HCT116 (cell line): ENCODE measurements around the gene STRBP. TPM values are rescaled to one million over a fixed set of nuclear protein-coding genes. Genes with fewer than 3 reads are reported as not detected.
"Not testable (repeated sequence)": the region's sequence is repeated elsewhere in the genome, so short reads cannot be mapped to it uniquely, and the experiment has no call there.

Experiments
- ATAC-seq: fragments of 200-7000 bp; cut with Tn5 transposase; 2 replicates; pipeline ENCODE4 v1.9.1; 2020; ENCODE audit warnings: mild to moderate bottlenecking, moderate library complexity
- BruUV-seq: library from RNA; stranded (reverse); fragments of 400-500 nt; replicated peaks from 2 replicates; lab custom pipeline; 2021; lab: Mats Ljungman, UMichigan
- CTCF ChIA-PET: fragments of 300-600 bp; sonication (Branson Sonifier 250); formaldehyde crosslinking; loops from one replicate; lab custom pipeline; 2021; ENCODE audit warnings: antibody characterized with exemption; lab: Charles Lee
- POLR2A ChIA-PET: fragments of 300-600, 350-600 bp; sonication (Branson Sonifier 250); formaldehyde crosslinking; loops from one replicate; lab custom pipeline; 2021; ENCODE audit warnings: antibody characterized with exemption; lab: Charles Lee
- RAD21 ChIA-PET, 2 experiments: fragments of 300-600 bp; sonication (Branson Sonifier 250); formaldehyde crosslinking; loops; one replicate each; lab custom pipeline; 2023; ENCODE audit warnings: low total read pairs in 2 of 2; ENCODE audit not compliant: uncharacterized antibody in 2 of 2, unreplicated experiment in 2 of 2, low non-redundant PET in 1 of 2; lab: Charles Lee
- DNase-seq: peaks from one replicate; pipeline ENCODE4 v3.0.0-alpha.2; 2010; ENCODE audit warnings: low read depth, low spot score
- H2AFZ ChIP-seq: fragments of 200-600 bp; shearing (Covaris generic), sonication (generic); 2 replicates; pipeline ENCODE4 v1.6.1; 2017; ENCODE audit warnings: low read depth, mixed run types, mixed read lengths, antibody characterized with exemption, low read length; ENCODE audit not compliant: poor library complexity, severe bottlenecking
- H3K27ac ChIP-seq: 2 replicates; pipeline ENCODE4 v1.5.1; 2012; ENCODE audit warnings: low read depth, low read length
- H3K27me3 ChIP-seq: fragments of 200-600 bp; sonication (generic); 2 replicates; pipeline ENCODE4 v1.6.1; 2016; ENCODE audit warnings: mixed run types, low read length, mixed read lengths; ENCODE audit not compliant: insufficient read depth
- H3K36me3 ChIP-seq, 2 experiments: fragments of 200-500 bp in 1 of 2; fragments of 200-600 bp in 1 of 2; sonication (Bioruptor generic) in 1 of 2; sonication (generic) in 1 of 2; 2 replicates each; pipeline versions ENCODE4 v1.5.1 to v1.6.1; 2014 to 2016; ENCODE audit warnings: low read length in 2 of 2, inconsistent platforms in 1 of 2, mixed read lengths in 1 of 2, mixed run types in 1 of 2; ENCODE audit not compliant: insufficient read depth in 2 of 2, control insufficient read depth in 1 of 2
- H3K4me1 ChIP-seq, 2 experiments: fragments of 200-600 bp in 1 of 2; sonication (generic) in 1 of 2; 2 replicates each; pipeline versions ENCODE4 v1.5.1 to v1.6.1; 2012 to 2017; ENCODE audit warnings: low read length in 2 of 2, inconsistent platforms in 1 of 2, mild to moderate bottlenecking in 1 of 2, mixed read lengths in 1 of 2, mixed run types in 1 of 2, moderate library complexity in 1 of 2; ENCODE audit not compliant: insufficient read depth in 2 of 2, control insufficient read depth in 1 of 2
- H3K4me2 ChIP-seq: fragments of 200-600 bp; sonication (generic); 2 replicates; pipeline ENCODE4 v1.6.1; 2017; ENCODE audit warnings: mixed run types, low read length, mixed read lengths
- H3K4me3 ChIP-seq, 2 experiments: fragments of 200-600 bp in 1 of 2; sonication (generic) in 1 of 2; replicated peaks in 1 of 2; 2 replicates each; pipeline ENCODE4 v1.5.1; 2011 to 2016; ENCODE audit warnings: low read length in 2 of 2, control low read depth in 1 of 2, low read depth in 1 of 2, mild to moderate bottlenecking in 1 of 2, mixed read lengths in 1 of 2, mixed run types in 1 of 2
- H3K79me2 ChIP-seq: fragments of 200-600 bp; sonication (generic); 2 replicates; pipeline ENCODE4 v1.6.1; 2017; ENCODE audit warnings: mild to moderate bottlenecking, mixed run types, low read length, moderate library complexity, mixed read lengths; ENCODE audit not compliant: insufficient read depth
- H3K9ac ChIP-seq: fragments of 200-600 bp; sonication (generic); 2 replicates; pipeline ENCODE4 v1.6.1; 2016; ENCODE audit warnings: low read length, mixed read lengths
- H3K9me2 ChIP-seq: fragments of 200-600 bp; sonication (generic), shearing (Covaris generic); 2 replicates; pipeline ENCODE4 v1.6.1; 2017; ENCODE audit warnings: mixed run types, mild to moderate bottlenecking, moderate library complexity; ENCODE audit not compliant: insufficient read depth
- H3K9me3 ChIP-seq, 2 experiments: fragments of 200-500 bp in 1 of 2; fragments of 200-600 bp in 1 of 2; sonication (Bioruptor generic) in 1 of 2; sonication (generic) in 1 of 2; 2 replicates each; pipeline ENCODE4 v1.6.1; 2014 to 2017; ENCODE audit warnings: low read length in 2 of 2, mixed read lengths in 2 of 2, inconsistent platforms in 1 of 2, low read depth in 1 of 2, mild to moderate bottlenecking in 1 of 2, mixed run types in 1 of 2, moderate library complexity in 1 of 2; ENCODE audit not compliant: control insufficient read depth in 1 of 2, insufficient read depth in 1 of 2
- H4K20me1 ChIP-seq: fragments of 200-600 bp; sonication (generic), shearing (Covaris generic); 2 replicates; pipeline ENCODE4 v1.6.1; 2017; ENCODE audit warnings: mixed run types, mild to moderate bottlenecking, moderate library complexity; ENCODE audit not compliant: insufficient read depth
- CBX3 ChIP-seq: IDR thresholded peaks from 2 replicates; pipeline ENCODE4 v1.6.1; 2012; ENCODE audit warnings: low read depth
- EGR1 ChIP-seq: IDR thresholded peaks from 2 replicates; pipeline ENCODE4 v1.6.1; 2012; ENCODE audit warnings: low read depth
- EZH2phosphoT487 ChIP-seq: fragments of 200-600 bp; IDR thresholded peaks from 2 replicates; pipeline ENCODE4 v1.6.1; 2018; ENCODE audit warnings: antibody characterized with exemption, borderline replicate concordance
- FOSL1 ChIP-seq: IDR thresholded peaks from 2 replicates; pipeline ENCODE4 v1.6.1; 2012; ENCODE audit warnings: low read depth
- RAD21 ChIP-seq: IDR thresholded peaks from 2 replicates; pipeline ENCODE4 v1.6.1; 2012; ENCODE audit warnings: low read depth, mild to moderate bottlenecking
- SRF ChIP-seq: IDR thresholded peaks from 2 replicates; pipeline ENCODE4 v1.6.1; 2012; ENCODE audit warnings: low read depth
- TCF7L2 ChIP-seq: IDR thresholded peaks from 2 replicates; pipeline ENCODE4 v1.7.0; 2011; ENCODE audit warnings: borderline replicate concordance, inconsistent platforms; ENCODE audit not compliant: insufficient read depth, insufficient read length; ENCODE audit errors: extremely low read depth
- ZFX ChIP-seq: fragments of 450-650 bp; IDR thresholded peaks from 2 replicates; pipeline ENCODE4 v1.6.1; 2017
- intact Hi-C: fragments of 100-400 bp; cut with micrococcal nuclease; formaldehyde crosslinking; loops from 2 replicates; pipeline ENCODE4 v1.10.0; 2022
- total RNA-seq: library from RNA; stranded (reverse); gene quantifications from one replicate; pipeline ENCODE4 v1.2.1, GENCODE V29; 2021; ENCODE audit not compliant: unreplicated experiment
- TF ChIP-seq, protein P1 (sequence below): IDR thresholded peaks from 2 replicates; pipeline ENCODE4 v1.6.1; 2012; ENCODE audit warnings: low read depth

Gene STRBP
- total RNA-seq, 1 experiment from 2014 or later = 30.4 TPM

- H2AFZ ChIP-seq = no peak overlapping the region
- no peaks in the 10 kb centered on the region for H3K4me1 ChIP-seq
- no peak overlapping the region for H3K4me2 ChIP-seq
- no peak for ATAC-seq
- no peaks in the 10 kb centered on the region for H4K20me1 ChIP-seq
- TF ChIP-seq CBX3 (no peak), EZH2phosphoT487 (no peak), FOSL1 (no peak), TCF7L2 (no peak), ZFX (no peak), RAD21 (no peak), EGR1 (no peak), SRF (no peak)
- TF ChIP-seq, protein P1, sequence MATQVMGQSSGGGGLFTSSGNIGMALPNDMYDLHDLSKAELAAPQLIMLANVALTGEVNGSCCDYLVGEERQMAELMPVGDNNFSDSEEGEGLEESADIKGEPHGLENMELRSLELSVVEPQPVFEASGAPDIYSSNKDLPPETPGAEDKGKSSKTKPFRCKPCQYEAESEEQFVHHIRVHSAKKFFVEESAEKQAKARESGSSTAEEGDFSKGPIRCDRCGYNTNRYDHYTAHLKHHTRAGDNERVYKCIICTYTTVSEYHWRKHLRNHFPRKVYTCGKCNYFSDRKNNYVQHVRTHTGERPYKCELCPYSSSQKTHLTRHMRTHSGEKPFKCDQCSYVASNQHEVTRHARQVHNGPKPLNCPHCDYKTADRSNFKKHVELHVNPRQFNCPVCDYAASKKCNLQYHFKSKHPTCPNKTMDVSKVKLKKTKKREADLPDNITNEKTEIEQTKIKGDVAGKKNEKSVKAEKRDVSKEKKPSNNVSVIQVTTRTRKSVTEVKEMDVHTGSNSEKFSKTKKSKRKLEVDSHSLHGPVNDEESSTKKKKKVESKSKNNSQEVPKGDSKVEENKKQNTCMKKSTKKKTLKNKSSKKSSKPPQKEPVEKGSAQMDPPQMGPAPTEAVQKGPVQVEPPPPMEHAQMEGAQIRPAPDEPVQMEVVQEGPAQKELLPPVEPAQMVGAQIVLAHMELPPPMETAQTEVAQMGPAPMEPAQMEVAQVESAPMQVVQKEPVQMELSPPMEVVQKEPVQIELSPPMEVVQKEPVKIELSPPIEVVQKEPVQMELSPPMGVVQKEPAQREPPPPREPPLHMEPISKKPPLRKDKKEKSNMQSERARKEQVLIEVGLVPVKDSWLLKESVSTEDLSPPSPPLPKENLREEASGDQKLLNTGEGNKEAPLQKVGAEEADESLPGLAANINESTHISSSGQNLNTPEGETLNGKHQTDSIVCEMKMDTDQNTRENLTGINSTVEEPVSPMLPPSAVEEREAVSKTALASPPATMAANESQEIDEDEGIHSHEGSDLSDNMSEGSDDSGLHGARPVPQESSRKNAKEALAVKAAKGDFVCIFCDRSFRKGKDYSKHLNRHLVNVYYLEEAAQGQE = no peak
- no peaks in the 10 kb centered on the region for H3K36me3 ChIP-seq
- H3K27ac ChIP-seq = no peak overlapping the region
- no peak for DNase-seq
- no TSS peak for BruUV-seq
- no peak overlapping the region for H3K9ac ChIP-seq
- H3K4me3 ChIP-seq = no peak overlapping the region
- H3K79me2 ChIP-seq = peaks cover 10% of the 10 kb centered on the region
- no peaks in the 10 kb centered on the region for H3K9me2 ChIP-seq
- H3K9me3 ChIP-seq = no peaks in the 10 kb centered on the region
- CTCF ChIA-PET = no interaction called here
- no peaks in the 10 kb centered on the region for H3K27me3 ChIP-seq
- RAD21 ChIA-PET = no interaction called here
- POLR2A ChIA-PET = no interaction called here
- intact Hi-C loops = no loop called here
These were observed 81.3 kb downstream of the STRBP start for GRCh38 chr9:123187131-123187530.

GRCh38 chr9:123186029-123186428 lies 82.4 kb downstream of the STRBP start:
- H2AFZ ChIP-seq, RAD21 ChIA-PET, POLR2A ChIA-PET, BruUV-seq, H3K4me2 ChIP-seq, intact Hi-C loops, H3K36me3 ChIP-seq, H3K4me1 ChIP-seq, H3K9me2 ChIP-seq, H3K79me2 ChIP-seq, H3K9ac ChIP-seq, H4K20me1 ChIP-seq, H3K27me3 ChIP-seq, ATAC-seq, H3K4me3 ChIP-seq, DNase-seq, CTCF ChIA-PET, H3K27ac ChIP-seq, H3K9me3 ChIP-seq: not testable (repeated sequence)
